ENCODE measurements around the gene STARD3NL.

- TF ChIP-seq FOXP2 (optimal IDR thresholded peaks at IDR 0.05; ENCODE audit: control extremely low read depth, extremely low read length, insufficient read depth) (no peak), POLR2AphosphoS5 (IDR thresholded peaks at IDR 0.05; ENCODE audit: borderline replicate concordance, low read depth, low read length) (no peak)
Observed at GRCh38 chr7:38138171-38138570, 39.9 kb upstream of the STARD3NL start.
